ENCODE measurements around the gene HSD11B1. TPM values are rescaled to one million over a fixed set of nuclear protein-coding genes. Genes with fewer than 3 reads are reported as not detected.

The HSD11B1 gene
- total and polyA plus RNA-seq, 2 of the 4 experiments (the other 2 are of a cell fraction): 0.41 to 0.72 TPM

DNA sequence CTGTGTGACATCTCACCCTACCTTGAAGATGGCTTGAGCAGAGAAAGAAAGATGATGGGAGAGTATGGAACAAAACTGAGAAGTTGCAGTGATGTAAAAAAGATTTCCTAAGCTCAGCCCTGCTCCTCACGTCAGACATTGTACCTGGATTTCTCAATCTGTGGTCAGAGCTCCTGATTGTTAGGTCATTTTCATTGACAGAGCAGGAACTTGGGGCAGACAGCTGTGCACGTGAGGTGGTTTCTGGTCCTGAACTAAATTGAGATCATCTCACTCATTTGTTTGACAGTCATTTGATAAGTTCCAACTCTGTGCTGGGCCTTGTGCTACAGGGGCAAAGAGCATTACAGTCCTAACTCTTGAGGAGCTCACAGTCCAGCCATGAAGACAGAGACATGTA is 61.4 kb downstream of the HSD11B1 start:
- H4K20me1 ChIP-seq (ENCODE audit: insufficient read depth, low read length): no peaks in the 10 kb centered on the region
- H2AK5ac ChIP-seq (ENCODE audit: low read depth, low read length): no peak overlapping the region
- TF ChIP-seq CHD1 (IDR thresholded peaks at IDR 0.05; ENCODE audit: low read depth, low read length) (no peak), RCOR1 (IDR thresholded peaks at IDR 0.05; ENCODE audit: insufficient replicate concordance, low read length) (no peak), MAZ (IDR thresholded peaks at IDR 0.05; ENCODE audit: borderline replicate concordance, low read depth, low read length) (no peak), USF2 (IDR thresholded peaks at IDR 0.05; ENCODE audit: low read depth, low read length) (no peak), SMC3 (IDR thresholded peaks at IDR 0.05; ENCODE audit: low read depth, low read length) (no peak), POLR2A (IDR thresholded peaks at IDR 0.05; ENCODE audit: low read depth, low read length) (no peak), CEBPB (IDR thresholded peaks at IDR 0.05; ENCODE audit: low read depth, low read length) (no peak), MXI1 (IDR thresholded peaks at IDR 0.05; ENCODE audit: borderline replicate concordance, low read depth, low read length) (no peak), FOS (IDR thresholded peaks at IDR 0.05; ENCODE audit: low read depth, low read length) (no peak)
- TF ChIP-seq, protein P1, sequence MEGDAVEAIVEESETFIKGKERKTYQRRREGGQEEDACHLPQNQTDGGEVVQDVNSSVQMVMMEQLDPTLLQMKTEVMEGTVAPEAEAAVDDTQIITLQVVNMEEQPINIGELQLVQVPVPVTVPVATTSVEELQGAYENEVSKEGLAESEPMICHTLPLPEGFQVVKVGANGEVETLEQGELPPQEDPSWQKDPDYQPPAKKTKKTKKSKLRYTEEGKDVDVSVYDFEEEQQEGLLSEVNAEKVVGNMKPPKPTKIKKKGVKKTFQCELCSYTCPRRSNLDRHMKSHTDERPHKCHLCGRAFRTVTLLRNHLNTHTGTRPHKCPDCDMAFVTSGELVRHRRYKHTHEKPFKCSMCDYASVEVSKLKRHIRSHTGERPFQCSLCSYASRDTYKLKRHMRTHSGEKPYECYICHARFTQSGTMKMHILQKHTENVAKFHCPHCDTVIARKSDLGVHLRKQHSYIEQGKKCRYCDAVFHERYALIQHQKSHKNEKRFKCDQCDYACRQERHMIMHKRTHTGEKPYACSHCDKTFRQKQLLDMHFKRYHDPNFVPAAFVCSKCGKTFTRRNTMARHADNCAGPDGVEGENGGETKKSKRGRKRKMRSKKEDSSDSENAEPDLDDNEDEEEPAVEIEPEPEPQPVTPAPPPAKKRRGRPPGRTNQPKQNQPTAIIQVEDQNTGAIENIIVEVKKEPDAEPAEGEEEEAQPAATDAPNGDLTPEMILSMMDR (conservative IDR thresholded peaks at IDR 0.05; ENCODE audit: low read depth, low read length): no peak
- TF ChIP-seq, protein P2, sequence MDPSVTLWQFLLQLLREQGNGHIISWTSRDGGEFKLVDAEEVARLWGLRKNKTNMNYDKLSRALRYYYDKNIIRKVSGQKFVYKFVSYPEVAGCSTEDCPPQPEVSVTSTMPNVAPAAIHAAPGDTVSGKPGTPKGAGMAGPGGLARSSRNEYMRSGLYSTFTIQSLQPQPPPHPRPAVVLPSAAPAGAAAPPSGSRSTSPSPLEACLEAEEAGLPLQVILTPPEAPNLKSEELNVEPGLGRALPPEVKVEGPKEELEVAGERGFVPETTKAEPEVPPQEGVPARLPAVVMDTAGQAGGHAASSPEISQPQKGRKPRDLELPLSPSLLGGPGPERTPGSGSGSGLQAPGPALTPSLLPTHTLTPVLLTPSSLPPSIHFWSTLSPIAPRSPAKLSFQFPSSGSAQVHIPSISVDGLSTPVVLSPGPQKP (IDR thresholded peaks at IDR 0.05; ENCODE audit: borderline replicate concordance, low read depth, low read length): no peak
- dilution Hi-C loops (cut with HindIII; ENCODE audit: low sequenced_read_pairs, unreplicated experiment) (no loop called here), in situ Hi-C loops (cut with MboI; ENCODE audit: low sequenced_read_pairs) (no loop called here), intact Hi-C loops (cut with micrococcal nuclease) (no loop called here)
- H2AFZ ChIP-seq (replicated peaks; ENCODE audit: low read length, poor library complexity): no peak overlapping the region
- no peak overlapping the region for H2BK15ac ChIP-seq (ENCODE audit: low read depth, low read length)
- H3K23ac ChIP-seq (ENCODE audit: low read depth, low read length): no peak overlapping the region
- H3K36me3 ChIP-seq (ENCODE audit: control insufficient read depth, insufficient read depth, low read length): no peaks in the 10 kb centered on the region
- CTCF ChIA-PET: no interaction called here
- no peak overlapping the region for H2BK20ac ChIP-seq (ENCODE audit: low read depth, low read length)
- no peak overlapping the region for H4K8ac ChIP-seq (ENCODE audit: low read depth in 2 of 2, low read length in 2 of 2)
- H4K5ac ChIP-seq (ENCODE audit: low read depth, low read length): no peak overlapping the region
- no CpG with 5 or more reads among the region's 2 CpGs for WGBS, 2 experiments (ENCODE audit: extremely low coverage in 2 of 2, insufficient read length in 1 of 2)
- H3K27ac ChIP-seq (ENCODE audit: insufficient read depth, low read length): no peak overlapping the region
- no peak overlapping the region for H3K4ac ChIP-seq (ENCODE audit: low read depth, low read length)
- no peak overlapping the region for H3K4me2 ChIP-seq (ENCODE audit: low read depth, low read length)
- H3K9ac ChIP-seq (ENCODE audit: low read depth, low read length): no peak overlapping the region
- H3K9me1 ChIP-seq (ENCODE audit: insufficient read depth, low read length): peaks cover 20% of the 10 kb centered on the region
- H2BK120ac ChIP-seq (ENCODE audit: low read depth, low read length): no peak overlapping the region
- ATAC-seq (ENCODE audit: low read depth) (no peak), DNase-seq (no peak)
- no peak overlapping the region for H3K4me3 ChIP-seq (ENCODE audit: insufficient read depth, low read depth, low read length)
- no peak overlapping the region; the same call in 1 of the 2 replicates for H4K91ac ChIP-seq (ENCODE audit: insufficient read depth, low read depth, low read length)
- no peak overlapping the region for H2BK5ac ChIP-seq (ENCODE audit: low read depth, low read length, poor library complexity, severe bottlenecking)
- BruUV-seq (replicated peaks): no TSS peak
- no peak overlapping the region for H2AK9ac ChIP-seq (replicated peaks; ENCODE audit: low read depth, low read length, poor library complexity)
- POLR2A ChIA-PET (ENCODE audit: unreplicated experiment): interaction anchor here (0.6 kb wide), 1 partner anchor 147 kb away, joined by 5 read pairs; no protein-coding TSS in a partner anchor
- H3K56ac ChIP-seq (ENCODE audit: extremely low read depth, insufficient read depth, low read length): no peak overlapping the region
- H3K79me1 ChIP-seq (ENCODE audit: low read depth in 1 of 2, low read length in 2 of 2): peaks cover 0 to 8% of the 10 kb centered on the region in 2 experiments; a peak in 2 of 4 replicates
- no peaks in the 10 kb centered on the region for H3K9me3 ChIP-seq (ENCODE audit: control insufficient read depth, insufficient read depth, low read length)
- peaks cover 11% of the 10 kb centered on the region for H3K4me1 ChIP-seq (ENCODE audit: control insufficient read depth, insufficient read depth, low read length)
- H3K18ac ChIP-seq (ENCODE audit: low read depth, low read length): no peak overlapping the region
- no peak overlapping the region for H3K14ac ChIP-seq (replicated peaks; ENCODE audit: low read depth, low read length)
- H3K27me3 ChIP-seq (ENCODE audit: control insufficient read depth, insufficient read depth, low read length): no peaks in the 10 kb centered on the region

Data from IMR-90 (cell line).